B cell (primary cell): ENCODE results near the gene TMC2. TPM values are rescaled to one million over a fixed set of nuclear protein-coding genes. Genes with fewer than 3 reads are reported as not detected.
"Not testable (repeated sequence)": the region's sequence is repeated elsewhere in the genome, so short reads cannot be mapped to it uniquely, and the experiment has no call there.

ENCODE experiments used
- ATAC-seq: fragments of 200-7000 bp; cut with Tn5 transposase; one replicate; pipeline ENCODE4 v1.10.0; 2021; ENCODE audit warnings: low read depth, mild to moderate bottlenecking, moderate number of reproducible peaks, moderate library complexity
- CTCF ChIA-PET: fragments of 350-600 bp; sonication (Branson Sonifier 250); formaldehyde crosslinking; loops from one replicate; lab custom pipeline; 2021; ENCODE audit warnings: antibody characterized with exemption, inconsistent platforms; lab: Charles Lee
- POLR2A ChIA-PET: fragments of 350-600 bp; sonication (Branson Sonifier 250); formaldehyde crosslinking; loops from one replicate; lab custom pipeline; 2021; ENCODE audit warnings: antibody characterized with exemption; lab: Charles Lee
- DNase-seq: peaks from one replicate; pipeline ENCODE4 v3.0.0; 2013
- H2AFZ ChIP-seq: 2 replicates; pipeline ENCODE4 v1.6.1; 2012; ENCODE audit warnings: mild to moderate bottlenecking, low read depth, low read length; ENCODE audit not compliant: insufficient read depth, poor library complexity, severe bottlenecking
- H3K27ac ChIP-seq, 2 donors: 1 replicate in 1 of 2; 2 replicates in 1 of 2; pipeline ENCODE4 v1.5.1; 2012 to 2013; ENCODE audit warnings: low read length in 2 of 2, mild to moderate bottlenecking in 2 of 2, moderate library complexity in 1 of 2
- H3K27me3 ChIP-seq, 4 experiments: fragments of 200-600 bp in 1 of 4; sonication (generic) in 1 of 4; replicated peaks in 1 of 4; 1 replicate in 2 of 4; 2 replicates in 2 of 4; pipeline versions ENCODE4 v1.6.1 to v1.7.0; 2013 to 2016; ENCODE audit warnings: low read length in 3 of 4, mild to moderate bottlenecking in 2 of 4, mixed read lengths in 1 of 4, moderate library complexity in 1 of 4; ENCODE audit not compliant: insufficient read depth in 4 of 4, control insufficient read depth in 3 of 4; ENCODE audit errors: control extremely low read depth in 1 of 4
- H3K36me3 ChIP-seq, 2 experiments: replicated peaks in 1 of 2; 1 replicate in 1 of 2; 2 replicates in 1 of 2; pipeline versions ENCODE4 v1.6.1 to v1.7.1; 2013; ENCODE audit warnings: low read length in 1 of 2; ENCODE audit not compliant: insufficient read depth in 2 of 2, control insufficient read depth in 1 of 2; ENCODE audit errors: control extremely low read depth in 1 of 2, extremely low read depth in 1 of 2
- H3K4me1 ChIP-seq, 2 donors: fragments of 200-600 bp in 1 of 2; sonication (generic) in 1 of 2; 1 replicate in 1 of 2; 2 replicates in 1 of 2; pipeline versions ENCODE4 v1.5.1 to v1.6.1; 2013 to 2017; ENCODE audit warnings: low read length in 2 of 2; ENCODE audit not compliant: control insufficient read depth in 2 of 2, insufficient read depth in 2 of 2
- H3K4me2 ChIP-seq: replicated peaks from 2 replicates; pipeline ENCODE3; 2012; ENCODE audit warnings: mild to moderate bottlenecking, low read depth, low read length; ENCODE audit not compliant: poor library complexity, severe bottlenecking
- H3K4me3 ChIP-seq, 5 experiments: fragments of 200-600 bp in 1 of 5; sonication (generic) in 1 of 5; 1 replicate in 3 of 5; 2 replicates in 2 of 5; pipeline versions ENCODE4 v1.5.1 to v1.7.0; 2011 to 2016; ENCODE audit warnings: low read length in 4 of 5, mild to moderate bottlenecking in 4 of 5, low read depth in 2 of 5, control low read depth in 1 of 5, moderate library complexity in 1 of 5; ENCODE audit not compliant: insufficient read depth in 1 of 5; ENCODE audit errors: control extremely low read depth in 1 of 5, extremely low read depth in 1 of 5
- H3K79me2 ChIP-seq: fragments of 200-600 bp; sonication (generic); one replicate; pipeline ENCODE4 v1.6.0; 2016; ENCODE audit warnings: low read length; ENCODE audit not compliant: control insufficient read depth, insufficient read depth
- H3K9ac ChIP-seq: fragments of 200-600 bp; sonication (generic); 2 replicates; pipeline ENCODE4 v1.6.1; 2017; ENCODE audit warnings: mild to moderate bottlenecking, low read length, moderate library complexity
- H3K9me3 ChIP-seq, 3 donors: one replicate each; pipeline versions ENCODE4 v1.6.1 to v1.7.1; 2013; ENCODE audit warnings: low read length in 2 of 3; ENCODE audit not compliant: control insufficient read depth in 2 of 3, insufficient read depth in 1 of 3; ENCODE audit errors: control extremely low read depth in 1 of 3
- H4K20me1 ChIP-seq: 2 replicates; pipeline ENCODE4 v1.6.0; 2012; ENCODE audit warnings: mild to moderate bottlenecking, low read length; ENCODE audit not compliant: insufficient read depth, control insufficient read depth, poor library complexity, severe bottlenecking
- H3K27ac Mint-ChIP-seq: one replicate; pipeline ENCODE4 v1.8.0; 2021; ENCODE audit warnings: mixed read lengths
- H3K27me3 Mint-ChIP-seq: one replicate; pipeline ENCODE4 v1.8.0; 2021; ENCODE audit warnings: mixed read lengths
- H3K4me1 Mint-ChIP-seq: one replicate; pipeline ENCODE4 v1.8.0; 2021; ENCODE audit warnings: mixed read lengths
- H3K4me3 Mint-ChIP-seq: one replicate; pipeline ENCODE4 v1.8.0; 2021; ENCODE audit warnings: mixed read lengths
- H3K9me3 Mint-ChIP-seq: one replicate; pipeline ENCODE4 v1.8.0; 2022; ENCODE audit warnings: mixed read lengths; ENCODE audit not compliant: insufficient read depth
- EZH2 ChIP-seq: IDR thresholded peaks from 2 replicates; pipeline ENCODE4 v1.6.1; 2012; ENCODE audit warnings: borderline replicate concordance, low read depth, mild to moderate bottlenecking, moderate library complexity, low read length; ENCODE audit not compliant: insufficient read depth, poor library complexity, severe bottlenecking
- WGBS: methylation state at CpG from one replicate; pipeline ENCODE4 v1.1.5; 2013; ENCODE audit warnings: missing lambda C conversion rate; ENCODE audit not compliant: insufficient coverage; 5-methylcytosine and 5-hydroxymethylcytosine counted together
- intact Hi-C: fragments of 100-400 bp; cut with micrococcal nuclease; formaldehyde crosslinking; loops from one replicate; pipeline ENCODE4 v1.10.0; 2022
- polyA minus RNA-seq: library from RNA; depleted of rRNA, polyadenylated mRNA; stranded (reverse); fragments of >200 nt; gene quantifications from 2 replicates; pipeline ENCODE4 v1.2.3, GENCODE V29; 2012
- polyA plus RNA-seq: library from polyadenylated mRNA; depleted of rRNA; stranded (reverse); fragments of >200 nt; gene quantifications from 2 replicates; pipeline ENCODE4 v1.2.3, GENCODE V29; 2012
- total RNA-seq, 2 donors: library from RNA; stranded (reverse); fragments of 120-200 nt in 1 of 2; gene quantifications; 1 replicate in 1 of 2; 2 replicates in 1 of 2; pipeline versions ENCODE4 v1.2.3 to v1.2.4, GENCODE V29; 2013 to 2022
- TF ChIP-seq, protein P1 (sequence below): fragments of 200-600 bp; IDR thresholded peaks from one replicate; pipeline ENCODE4 v1.8.0; 2022; ENCODE audit warnings: antibody characterized with exemption, mild to moderate bottlenecking

The TMC2 gene, protein sequence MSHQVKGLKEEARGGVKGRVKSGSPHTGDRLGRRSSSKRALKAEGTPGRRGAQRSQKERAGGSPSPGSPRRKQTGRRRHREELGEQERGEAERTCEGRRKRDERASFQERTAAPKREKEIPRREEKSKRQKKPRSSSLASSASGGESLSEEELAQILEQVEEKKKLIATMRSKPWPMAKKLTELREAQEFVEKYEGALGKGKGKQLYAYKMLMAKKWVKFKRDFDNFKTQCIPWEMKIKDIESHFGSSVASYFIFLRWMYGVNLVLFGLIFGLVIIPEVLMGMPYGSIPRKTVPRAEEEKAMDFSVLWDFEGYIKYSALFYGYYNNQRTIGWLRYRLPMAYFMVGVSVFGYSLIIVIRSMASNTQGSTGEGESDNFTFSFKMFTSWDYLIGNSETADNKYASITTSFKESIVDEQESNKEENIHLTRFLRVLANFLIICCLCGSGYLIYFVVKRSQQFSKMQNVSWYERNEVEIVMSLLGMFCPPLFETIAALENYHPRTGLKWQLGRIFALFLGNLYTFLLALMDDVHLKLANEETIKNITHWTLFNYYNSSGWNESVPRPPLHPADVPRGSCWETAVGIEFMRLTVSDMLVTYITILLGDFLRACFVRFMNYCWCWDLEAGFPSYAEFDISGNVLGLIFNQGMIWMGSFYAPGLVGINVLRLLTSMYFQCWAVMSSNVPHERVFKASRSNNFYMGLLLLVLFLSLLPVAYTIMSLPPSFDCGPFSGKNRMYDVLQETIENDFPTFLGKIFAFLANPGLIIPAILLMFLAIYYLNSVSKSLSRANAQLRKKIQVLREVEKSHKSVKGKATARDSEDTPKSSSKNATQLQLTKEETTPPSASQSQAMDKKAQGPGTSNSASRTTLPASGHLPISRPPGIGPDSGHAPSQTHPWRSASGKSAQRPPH
- not detected in 2 replicates for total RNA-seq
- total RNA-seq (2013), result not detected
- polyA plus RNA-seq, result not detected in 2 replicates
- polyA minus RNA-seq, result not detected in 2 replicates

DNA sequence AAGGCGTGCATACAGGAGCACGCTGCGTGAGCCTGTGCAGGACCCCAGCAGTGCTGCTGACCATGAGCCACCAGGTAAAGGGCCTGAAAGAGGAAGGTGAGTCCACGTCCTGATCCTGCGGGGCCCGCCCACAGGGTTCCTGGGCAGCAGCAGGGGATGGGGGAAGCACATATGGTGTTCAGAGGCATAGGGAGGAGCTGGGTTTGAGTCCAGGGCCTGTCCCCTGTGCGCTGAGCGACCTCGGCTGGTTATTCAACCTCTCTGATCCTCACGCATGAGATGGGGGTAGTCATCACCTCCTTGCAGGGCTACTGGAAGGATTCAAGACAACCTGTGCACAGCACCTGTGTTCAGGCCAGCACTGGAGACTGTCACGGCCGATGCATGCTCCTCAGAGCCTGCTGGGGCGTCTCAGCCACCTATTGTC is at the start of gene TMC2:
Gene TMC2 (plus strand): TSS at position 14 of the 427 bp plus-strand sequence. CDS start 49 bp downstream, at position 63.
- Histone ChIP-seq H3K4me3 (no peak within 1 kb of the TSS), H3K27me3 (peaks cover 0 to 19% (median 0%) of the 10 kb centered on the region in 4 experiments), H3K36me3 (no peaks in the 10 kb centered on the region), H2AFZ (no peak within 1 kb of the TSS), H3K79me2 (no peaks in the 10 kb centered on the region), H3K9me3 (no peaks in the 10 kb centered on the region), H3K4me1 (no peaks in the 10 kb centered on the region), H4K20me1 (no peaks in the 10 kb centered on the region), H3K4me2 (no peak within 1 kb of the TSS), H3K27ac (no peak within 1 kb of the TSS), H3K9ac (no peak within 1 kb of the TSS)
- no peaks in the 10 kb centered on the region for H3K4me1 Mint-ChIP-seq
- no peak within 1 kb of the TSS for H3K4me3 Mint-ChIP-seq
- intact Hi-C loops, result no loop called here
- DNase-seq (no peak), ATAC-seq (no peak)
- POLR2A ChIA-PET, result no interaction called here
- WGBS, result 78% methylated on average over 12 of the region's 13 CpGs
- TF ChIP-seq, protein P1, sequence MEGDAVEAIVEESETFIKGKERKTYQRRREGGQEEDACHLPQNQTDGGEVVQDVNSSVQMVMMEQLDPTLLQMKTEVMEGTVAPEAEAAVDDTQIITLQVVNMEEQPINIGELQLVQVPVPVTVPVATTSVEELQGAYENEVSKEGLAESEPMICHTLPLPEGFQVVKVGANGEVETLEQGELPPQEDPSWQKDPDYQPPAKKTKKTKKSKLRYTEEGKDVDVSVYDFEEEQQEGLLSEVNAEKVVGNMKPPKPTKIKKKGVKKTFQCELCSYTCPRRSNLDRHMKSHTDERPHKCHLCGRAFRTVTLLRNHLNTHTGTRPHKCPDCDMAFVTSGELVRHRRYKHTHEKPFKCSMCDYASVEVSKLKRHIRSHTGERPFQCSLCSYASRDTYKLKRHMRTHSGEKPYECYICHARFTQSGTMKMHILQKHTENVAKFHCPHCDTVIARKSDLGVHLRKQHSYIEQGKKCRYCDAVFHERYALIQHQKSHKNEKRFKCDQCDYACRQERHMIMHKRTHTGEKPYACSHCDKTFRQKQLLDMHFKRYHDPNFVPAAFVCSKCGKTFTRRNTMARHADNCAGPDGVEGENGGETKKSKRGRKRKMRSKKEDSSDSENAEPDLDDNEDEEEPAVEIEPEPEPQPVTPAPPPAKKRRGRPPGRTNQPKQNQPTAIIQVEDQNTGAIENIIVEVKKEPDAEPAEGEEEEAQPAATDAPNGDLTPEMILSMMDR, result no peak
- no peak for TF ChIP-seq EZH2
- H3K27ac Mint-ChIP-seq, result no peak within 1 kb of the TSS
- CTCF ChIA-PET, result no interaction called here
- H3K9me3 Mint-ChIP-seq, result no peaks in the 10 kb centered on the region
- H3K27me3 Mint-ChIP-seq, result peaks cover 45% of the 10 kb centered on the region

DNA sequence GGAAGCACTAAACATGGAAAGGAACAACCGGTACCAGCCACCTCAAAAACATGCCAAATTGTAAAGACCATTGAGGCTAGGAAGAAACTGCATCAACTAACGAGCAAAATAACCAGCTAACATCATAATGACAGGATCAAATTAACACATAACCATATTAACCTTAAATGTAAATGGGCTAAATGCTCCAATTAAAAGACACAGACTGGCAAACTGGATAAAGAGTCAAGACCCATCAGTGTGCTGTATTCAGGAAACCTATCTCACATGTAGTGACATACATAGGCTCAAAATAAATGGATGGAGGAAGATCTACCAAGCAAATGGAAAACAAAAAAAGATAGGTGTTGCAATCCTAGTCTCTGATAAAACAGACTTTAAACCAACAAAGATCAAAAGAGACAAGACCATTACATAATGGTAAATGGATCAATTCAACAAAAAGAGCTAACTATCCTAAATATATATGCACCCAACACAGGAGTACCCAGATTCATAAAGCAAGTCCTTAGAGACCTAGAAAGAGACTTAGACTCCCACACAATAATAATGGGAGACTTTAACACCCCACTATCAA is 33.5 kb upstream of the TMC2 start:
- H3K27me3 Mint-ChIP-seq, H3K27ac Mint-ChIP-seq, H4K20me1 ChIP-seq, H3K9ac ChIP-seq, H3K4me1 Mint-ChIP-seq, H3K27ac ChIP-seq, H3K4me3 Mint-ChIP-seq, H3K27me3 ChIP-seq, POLR2A ChIA-PET, DNase-seq, H3K9me3 Mint-ChIP-seq, H3K4me2 ChIP-seq, H3K4me1 ChIP-seq, H3K4me3 ChIP-seq, intact Hi-C loops, CTCF ChIA-PET, H3K9me3 ChIP-seq, H2AFZ ChIP-seq, ATAC-seq: not testable (repeated sequence)
- peaks cover 11% of the 10 kb centered on the region for H3K79me2 ChIP-seq
- 100% methylated on average over 1 of the region's 2 CpGs for WGBS
- H3K36me3 ChIP-seq, result peaks cover 0 to 15% of the 10 kb centered on the region in 2 experiments

DNA sequence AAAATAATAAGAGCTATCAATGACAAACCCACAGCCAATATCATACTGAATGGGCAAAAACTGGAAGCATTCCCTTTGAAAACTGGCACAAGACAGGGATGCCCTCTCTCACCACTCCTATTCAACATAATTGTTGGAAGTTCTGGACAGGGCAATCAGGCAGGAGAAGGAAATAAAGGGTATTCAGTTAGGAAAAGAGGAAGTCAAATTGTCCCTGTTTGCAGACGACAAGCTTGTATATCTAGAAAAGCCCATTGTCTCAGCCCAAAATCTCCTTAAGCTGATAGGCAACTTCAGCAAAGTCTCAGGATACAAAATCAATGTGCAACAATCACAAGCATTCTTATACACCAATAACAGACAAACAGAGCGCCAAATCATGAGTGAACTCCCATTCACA is 31.6 kb upstream of the TMC2 start:
- H3K27me3 ChIP-seq, H3K9ac ChIP-seq, H3K27me3 Mint-ChIP-seq, H4K20me1 ChIP-seq, ATAC-seq, DNase-seq, H3K27ac ChIP-seq, H3K36me3 ChIP-seq, H3K4me3 ChIP-seq, H2AFZ ChIP-seq, H3K9me3 ChIP-seq, POLR2A ChIA-PET, H3K27ac Mint-ChIP-seq, H3K9me3 Mint-ChIP-seq, H3K4me3 Mint-ChIP-seq, H3K4me2 ChIP-seq, intact Hi-C loops: not testable (repeated sequence)
- CTCF ChIA-PET, result interaction anchor here (1.1 kb wide), 1 partner anchor 17 kb away, joined by 3 read pairs; no protein-coding TSS in a partner anchor
- peaks cover 20% of the 10 kb centered on the region for H3K4me1 Mint-ChIP-seq
- WGBS, result 83% methylated on average over 1 of the region's 2 CpGs
- H3K4me1 ChIP-seq, result peaks cover 8 to 16% of the 10 kb centered on the region in 2 donors
- peaks cover 25% of the 10 kb centered on the region for H3K79me2 ChIP-seq
